ENCODE measurements around the gene MYB.
A peak's percentile ranks its signal among the peaks of the same experiment; 100 is the strongest.
"Not testable (repeated sequence)": the region's sequence is repeated elsewhere in the genome, so short reads cannot be mapped to it uniquely, and the experiment has no call there.

Gene MYB

DNA sequence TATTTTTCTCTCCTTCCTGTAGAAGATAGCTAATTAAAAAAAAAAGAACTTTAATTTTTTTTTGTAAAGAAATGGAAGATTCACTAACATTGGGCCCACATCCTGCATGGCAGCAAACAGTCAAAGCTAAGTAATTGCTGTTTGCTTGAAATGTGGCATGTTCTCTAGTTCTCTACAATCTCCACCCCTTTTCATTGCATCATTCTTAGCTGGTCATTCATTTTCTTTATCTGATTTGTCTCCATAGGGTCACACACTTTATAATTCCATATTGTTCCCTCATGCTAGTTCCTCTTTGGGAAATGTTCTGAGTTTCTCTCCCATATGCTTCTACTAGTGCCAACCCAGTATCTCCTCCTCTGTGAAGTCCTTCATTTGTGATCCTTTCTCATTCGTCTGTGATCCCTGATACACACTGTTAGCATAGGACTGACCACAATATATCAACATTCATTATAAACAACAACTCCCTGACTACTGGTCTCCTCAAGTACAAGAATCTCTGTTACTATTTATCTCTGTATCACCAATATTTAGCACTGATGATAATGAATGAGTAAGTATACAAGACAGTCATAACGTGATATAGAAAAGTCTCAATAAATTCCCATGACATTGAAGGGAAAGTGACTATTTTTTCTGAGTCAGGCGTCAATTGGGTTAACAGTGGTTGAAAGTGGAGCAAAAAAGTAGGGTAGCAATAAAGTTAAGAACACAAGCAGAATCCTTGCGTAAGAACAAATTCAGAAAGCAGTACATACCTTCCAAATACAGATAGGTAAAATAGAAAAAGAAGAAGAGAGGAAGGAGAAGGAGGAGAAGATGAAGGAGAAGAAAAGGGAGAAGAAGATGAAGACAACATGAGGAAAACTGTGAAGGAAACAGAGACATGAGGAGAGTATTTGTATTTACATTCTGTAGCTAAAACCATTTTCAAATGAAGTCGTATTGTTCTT lies 33.2 kb upstream of the MYB start:
- TF ChIP-seq, protein P1, sequence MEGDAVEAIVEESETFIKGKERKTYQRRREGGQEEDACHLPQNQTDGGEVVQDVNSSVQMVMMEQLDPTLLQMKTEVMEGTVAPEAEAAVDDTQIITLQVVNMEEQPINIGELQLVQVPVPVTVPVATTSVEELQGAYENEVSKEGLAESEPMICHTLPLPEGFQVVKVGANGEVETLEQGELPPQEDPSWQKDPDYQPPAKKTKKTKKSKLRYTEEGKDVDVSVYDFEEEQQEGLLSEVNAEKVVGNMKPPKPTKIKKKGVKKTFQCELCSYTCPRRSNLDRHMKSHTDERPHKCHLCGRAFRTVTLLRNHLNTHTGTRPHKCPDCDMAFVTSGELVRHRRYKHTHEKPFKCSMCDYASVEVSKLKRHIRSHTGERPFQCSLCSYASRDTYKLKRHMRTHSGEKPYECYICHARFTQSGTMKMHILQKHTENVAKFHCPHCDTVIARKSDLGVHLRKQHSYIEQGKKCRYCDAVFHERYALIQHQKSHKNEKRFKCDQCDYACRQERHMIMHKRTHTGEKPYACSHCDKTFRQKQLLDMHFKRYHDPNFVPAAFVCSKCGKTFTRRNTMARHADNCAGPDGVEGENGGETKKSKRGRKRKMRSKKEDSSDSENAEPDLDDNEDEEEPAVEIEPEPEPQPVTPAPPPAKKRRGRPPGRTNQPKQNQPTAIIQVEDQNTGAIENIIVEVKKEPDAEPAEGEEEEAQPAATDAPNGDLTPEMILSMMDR (IDR thresholded peaks at IDR 0.05) = no peak
- peaks cover 29 to 32% of the 10 kb centered on the region in 2 experiments for H3K4me1 ChIP-seq (ENCODE audit: control insufficient read depth in 1 of 2, insufficient read depth in 1 of 2, low read depth in 1 of 2, low read length in 1 of 2)
- H3K36me3 ChIP-seq = no peaks in the 10 kb centered on the region
- H3K4me3 ChIP-seq (ENCODE audit: low read depth in 1 of 2, low read length in 1 of 2) = no peak overlapping the region
- no peaks in the 10 kb centered on the region for H3K9me3 ChIP-seq
- H3K27ac ChIP-seq = no peak overlapping the region
- no peaks in the 10 kb centered on the region for H3K27me3 ChIP-seq

DNA sequence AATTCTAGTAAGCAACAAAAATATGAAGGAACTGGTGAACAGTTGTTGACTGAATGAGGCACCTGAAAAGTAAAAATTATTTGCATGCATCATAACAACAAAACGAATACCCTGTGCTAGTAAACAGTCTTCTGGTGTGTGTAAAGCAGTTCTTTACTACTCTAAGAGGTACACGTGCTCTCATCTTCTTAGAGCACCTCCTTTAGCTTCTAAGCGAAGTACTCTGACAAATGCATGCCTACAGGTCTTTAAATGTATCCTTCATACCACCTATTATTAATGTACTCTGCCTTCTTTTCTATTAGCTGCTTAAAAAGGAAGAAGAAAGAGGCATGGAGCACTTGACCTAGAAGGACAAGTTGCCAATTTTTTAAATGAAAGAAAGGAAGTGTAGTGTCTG lies 32.2 kb upstream of the MYB start:
- Histone ChIP-seq H3K9me3 (no peaks in the 10 kb centered on the region), H3K4me3 (ENCODE audit: low read depth in 1 of 2, low read length in 1 of 2) (no peak overlapping the region), H3K27ac (peak overlapping the region; percentile 37), H3K36me3 (no peaks in the 10 kb centered on the region), H3K27me3 (no peaks in the 10 kb centered on the region), H3K4me1 (ENCODE audit: control insufficient read depth in 1 of 2, insufficient read depth in 1 of 2, low read depth in 1 of 2, low read length in 1 of 2) (peaks cover 29 to 32% of the 10 kb centered on the region in 2 experiments)
- TF ChIP-seq, protein P1 (IDR thresholded peaks at IDR 0.05) = no peak

DNA sequence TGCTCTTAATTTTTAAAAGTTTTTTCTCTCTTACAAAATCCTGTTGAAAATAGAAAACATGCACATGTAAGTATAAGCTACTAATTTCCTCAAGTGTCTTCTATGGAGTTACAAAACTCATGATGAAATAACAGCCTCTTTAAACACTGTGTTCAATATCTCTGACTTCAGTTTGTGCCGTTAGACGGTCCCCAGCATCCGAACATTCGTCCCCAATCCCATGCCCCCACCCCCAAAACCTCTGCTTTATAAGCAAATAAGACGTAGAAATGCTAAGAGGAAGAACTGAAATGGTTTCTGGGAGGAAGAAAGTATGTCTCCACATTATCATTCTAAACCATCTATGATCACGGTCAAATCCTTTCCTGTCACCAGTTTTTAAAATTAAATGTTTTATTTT lies 31.7 kb upstream of the MYB start:
- H3K36me3 ChIP-seq = no peaks in the 10 kb centered on the region
- H3K4me3 ChIP-seq (ENCODE audit: low read depth in 1 of 2, low read length in 1 of 2) = peak overlapping the region in 1 of 2 experiments; percentile 29
- peak overlapping the region; percentile 37 for H3K27ac ChIP-seq
- H3K9me3 ChIP-seq = no peaks in the 10 kb centered on the region
- no peaks in the 10 kb centered on the region for H3K27me3 ChIP-seq
- TF ChIP-seq, protein P1 (IDR thresholded peaks at IDR 0.05) = no peak
- peaks cover 29 to 32% of the 10 kb centered on the region in 2 experiments for H3K4me1 ChIP-seq (ENCODE audit: control insufficient read depth in 1 of 2, insufficient read depth in 1 of 2, low read depth in 1 of 2, low read length in 1 of 2)

DNA sequence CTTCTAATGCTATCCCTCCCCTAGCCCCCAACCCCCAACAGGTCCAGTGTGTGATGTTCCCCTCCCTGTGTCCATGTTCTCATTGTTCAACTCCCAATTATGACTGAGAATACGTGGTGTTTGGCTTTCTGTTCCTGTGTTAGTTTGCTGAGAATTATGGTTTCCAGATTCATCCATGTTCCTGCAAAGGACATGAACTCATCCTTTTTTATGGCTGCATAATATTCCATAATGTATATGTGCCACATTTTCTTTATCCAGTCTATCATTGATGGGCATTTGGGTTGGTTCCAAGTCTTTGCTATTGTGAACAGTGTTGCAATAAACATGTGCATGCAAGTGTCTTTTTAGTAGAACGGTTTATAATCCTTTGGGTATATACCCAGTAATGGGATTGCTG lies 30.6 kb upstream of the MYB start:
- H3K4me1 ChIP-seq (ENCODE audit: control insufficient read depth in 1 of 2, insufficient read depth in 1 of 2, low read depth in 1 of 2, low read length in 1 of 2) = peaks cover 22 to 25% of the 10 kb centered on the region in 2 experiments
- H3K4me3 ChIP-seq (ENCODE audit: low read depth in 1 of 2, low read length in 1 of 2); H3K27me3 ChIP-seq; H3K9me3 ChIP-seq; H3K27ac ChIP-seq; H3K36me3 ChIP-seq: not testable (repeated sequence)

DNA sequence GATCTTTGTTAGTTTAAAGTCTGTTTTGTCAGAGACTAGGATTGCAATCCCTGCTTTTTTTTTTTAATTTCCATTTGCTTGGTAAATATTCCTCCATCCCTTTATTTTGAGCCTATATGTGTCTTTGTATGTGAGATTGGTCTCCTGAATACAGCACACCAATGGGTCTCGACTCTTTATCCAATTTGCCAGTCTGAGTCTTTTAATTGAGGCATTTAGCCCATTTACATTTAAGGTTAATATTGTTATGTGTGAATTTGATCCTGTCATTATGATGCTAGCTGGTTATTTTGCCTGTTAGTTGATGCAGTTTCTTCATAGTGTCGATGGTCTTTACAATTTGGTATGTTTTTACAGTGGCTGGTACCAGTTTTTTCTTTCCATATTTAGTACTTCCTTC lies 27.0 kb upstream of the MYB start:
- not testable (repeated sequence) for H3K4me3 ChIP-seq (ENCODE audit: low read depth in 1 of 2, low read length in 1 of 2); H3K36me3 ChIP-seq; H3K27me3 ChIP-seq; H3K4me1 ChIP-seq (ENCODE audit: control insufficient read depth in 1 of 2, insufficient read depth in 1 of 2, low read depth in 1 of 2, low read length in 1 of 2); H3K9me3 ChIP-seq; H3K27ac ChIP-seq

DNA sequence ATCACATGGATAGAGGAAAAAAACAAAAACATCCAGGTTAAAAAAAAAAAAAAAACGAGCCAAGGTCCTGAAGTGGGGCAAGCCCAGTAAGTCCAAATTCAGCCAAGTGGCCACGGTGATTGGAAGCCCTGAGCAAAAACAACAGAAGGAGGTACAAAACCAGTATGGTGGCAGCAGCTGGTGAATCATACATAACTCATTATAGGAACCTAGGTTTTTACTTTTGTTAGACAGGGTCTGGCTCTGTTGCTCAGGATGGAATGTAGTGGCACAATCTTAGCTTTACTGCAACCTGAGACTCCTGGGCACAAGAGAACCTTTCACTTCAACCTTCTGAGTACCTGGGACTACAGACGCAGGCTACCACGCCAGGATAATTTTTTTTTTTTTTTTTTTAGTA lies 22.7 kb upstream of the MYB start:
- Histone ChIP-seq H3K36me3 (no peaks in the 10 kb centered on the region), H3K27ac (no peak overlapping the region), H3K4me3 (ENCODE audit: low read depth in 1 of 2, low read length in 1 of 2) (no peak overlapping the region), H3K9me3 (no peaks in the 10 kb centered on the region), H3K27me3 (no peaks in the 10 kb centered on the region), H3K4me1 (ENCODE audit: control insufficient read depth in 1 of 2, insufficient read depth in 1 of 2, low read depth in 1 of 2, low read length in 1 of 2) (no peaks in the 10 kb centered on the region)
- TF ChIP-seq, protein P1 (IDR thresholded peaks at IDR 0.05) = no peak
